ENCODE results near the gene TMPRSS6.

- TF ChIP-seq TAF1 (IDR thresholded peaks at IDR 0.05; ENCODE audit: low read depth, low read length): no peak
- no peak for TF ChIP-seq POU2F2 (IDR thresholded peaks at IDR 0.05; ENCODE audit: low read depth, low read length)
- no peak for TF ChIP-seq POLR2A (IDR thresholded peaks at IDR 0.05; ENCODE audit: low read depth, low read length)
- no peak for TF ChIP-seq POLR2AphosphoS5 (IDR thresholded peaks at IDR 0.05; ENCODE audit: low read depth, low read length)
- no peak for TF ChIP-seq SPI1 (IDR thresholded peaks at IDR 0.05; ENCODE audit: low read depth, low read length)
- TF ChIP-seq PAX5 (IDR thresholded peaks at IDR 0.05; ENCODE audit: insufficient read depth, low read length, severe bottlenecking): no peak
These were observed 46.5 kb upstream of the TMPRSS6 start for GRCh38 chr22:37155971-37156370.
